HEK293T (cell line): ENCODE measurements around the gene CYP26C1.

Experiments used
- BHLHE40 ChIP-seq: fragments of 450-650 bp; IDR thresholded peaks from 2 replicates; pipeline ENCODE4 v1.6.1; 2016; ENCODE audit warnings: mild to moderate bottlenecking, moderate library complexity, borderline replicate concordance
- ELF4 ChIP-seq: fragments of 450-650 bp; IDR thresholded peaks from 2 replicates; pipeline ENCODE4 v1.6.1; 2017; ENCODE audit warnings: antibody characterized with exemption
- FOXA1 ChIP-seq: fragments of 450-650 bp; IDR thresholded peaks from 2 replicates; pipeline ENCODE4 v1.6.1; 2016; ENCODE audit warnings: mild to moderate bottlenecking
- FOXK2 ChIP-seq: fragments of 450-650 bp; IDR thresholded peaks from 2 replicates; pipeline ENCODE4 v1.6.1; 2016; ENCODE audit warnings: mild to moderate bottlenecking
- FOXM1 ChIP-seq: fragments of 450-650 bp; IDR thresholded peaks from 2 replicates; pipeline ENCODE4 v1.6.1; 2017; ENCODE audit warnings: mild to moderate bottlenecking, borderline replicate concordance
- HDGF ChIP-seq: fragments of 450-650 bp; IDR thresholded peaks from 2 replicates; pipeline ENCODE4 v1.6.1; 2017; ENCODE audit warnings: antibody characterized with exemption, borderline replicate concordance
- L3MBTL2 ChIP-seq: fragments of 450-650 bp; conservative IDR thresholded peaks from 2 replicates; pipeline ENCODE4 v1.6.1; 2016; ENCODE audit warnings: mild to moderate bottlenecking
- LEF1 ChIP-seq: fragments of 450-650 bp; IDR thresholded peaks from 2 replicates; pipeline ENCODE4 v1.6.1; 2017; ENCODE audit warnings: mild to moderate bottlenecking, borderline replicate concordance
- PKNOX1 ChIP-seq: fragments of 450-650 bp; IDR thresholded peaks from 2 replicates; pipeline ENCODE4 v1.6.1; 2016
- SP1 ChIP-seq: fragments of 450-650 bp; IDR thresholded peaks from 2 replicates; pipeline ENCODE4 v1.6.1; 2017
- SUZ12 ChIP-seq: fragments of 450-650 bp; IDR thresholded peaks from 2 replicates; pipeline ENCODE4 v1.6.1; 2016; ENCODE audit warnings: mild to moderate bottlenecking
- TARDBP ChIP-seq: fragments of 450-650 bp; IDR thresholded peaks from 2 replicates; pipeline ENCODE4 v1.6.1; 2016

DNA sequence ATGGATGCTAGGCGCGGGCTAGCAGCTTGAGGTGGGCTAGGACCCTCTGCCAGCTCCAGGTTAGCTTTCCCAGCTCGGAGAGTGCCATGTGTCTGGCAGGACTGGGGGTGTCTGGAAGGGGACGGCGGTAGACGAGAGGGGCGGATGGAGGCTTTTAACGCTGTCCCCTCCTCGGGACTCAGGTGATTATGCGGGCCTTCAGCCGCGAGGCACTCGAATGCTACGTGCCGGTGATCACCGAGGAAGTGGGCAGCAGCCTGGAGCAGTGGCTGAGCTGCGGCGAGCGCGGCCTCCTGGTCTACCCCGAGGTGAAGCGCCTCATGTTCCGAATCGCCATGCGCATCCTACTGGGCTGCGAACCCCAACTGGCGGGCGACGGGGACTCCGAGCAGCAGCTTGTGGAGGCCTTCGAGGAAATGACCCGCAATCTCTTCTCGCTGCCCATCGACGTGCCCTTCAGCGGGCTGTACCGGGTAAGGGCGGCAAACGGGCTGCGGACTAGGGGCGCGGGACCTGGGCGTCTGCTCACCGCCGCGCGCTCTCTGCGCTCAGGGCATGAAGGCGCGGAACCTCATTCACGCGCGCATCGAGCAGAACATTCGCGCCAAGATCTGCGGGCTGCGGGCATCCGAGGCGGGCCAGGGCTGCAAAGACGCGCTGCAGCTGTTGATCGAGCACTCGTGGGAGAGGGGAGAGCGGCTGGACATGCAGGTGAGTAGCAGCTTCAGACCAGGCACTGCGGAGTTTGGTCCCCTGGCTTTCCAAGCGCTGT is 14.2 kb downstream of the CYP26C1 start:
- TF ChIP-seq FOXM1 = no peak
- TF ChIP-seq HDGF = no peak
- TF ChIP-seq SP1 = no peak
- TF ChIP-seq BHLHE40 = no peak
- no peak for TF ChIP-seq FOXA1
- no peak for TF ChIP-seq FOXK2
- no peak for TF ChIP-seq TARDBP
- TF ChIP-seq ELF4 = no peak
- no peak for TF ChIP-seq LEF1
- TF ChIP-seq PKNOX1 = no peak
- TF ChIP-seq SUZ12 = no peak
- no peak for TF ChIP-seq L3MBTL2
